OCI-LY1 (cell line): Measurements from ENCODE around the gene SEMA4B.

Source experiments
- H2AFZ ChIP-seq: fragments of 200-600 bp; sonication (generic), shearing (Covaris generic); 2 replicates; pipeline ENCODE4 v1.6.0; 2014; ENCODE audit warnings: antibody characterized with exemption, mild to moderate bottlenecking, low read length
- H3F3A ChIP-seq: fragments of 200-600 bp; sonication (generic), shearing (Covaris generic); 2 replicates; pipeline ENCODE4 v1.6.0; 2014; ENCODE audit warnings: mild to moderate bottlenecking, antibody characterized with exemption, low read length, moderate library complexity; ENCODE audit not compliant: insufficient read depth
- H3K27ac ChIP-seq: fragments of 200-600 bp; sonication (generic); 2 replicates; pipeline ENCODE4 v1.5.1; 2014; ENCODE audit warnings: low read length, mixed run types, mild to moderate bottlenecking, low read depth; ENCODE audit not compliant: poor library complexity, severe bottlenecking
- H3K27me3 ChIP-seq: fragments of 200-600 bp; sonication (generic); 2 replicates; pipeline ENCODE4 v1.6.0; 2014; ENCODE audit warnings: antibody characterized with exemption, mild to moderate bottlenecking, low read length, moderate library complexity; ENCODE audit not compliant: insufficient read depth
- H3K36me3 ChIP-seq: fragments of 200-600 bp; sonication (generic); 2 replicates; pipeline ENCODE4 v1.6.1; 2014; ENCODE audit warnings: mild to moderate bottlenecking, antibody characterized with exemption, low read length, moderate library complexity, mixed read lengths; ENCODE audit not compliant: insufficient read depth
- H3K4me1 ChIP-seq: fragments of 200-600 bp; sonication (generic); 2 replicates; pipeline ENCODE4 v1.5.1; 2014; ENCODE audit warnings: mild to moderate bottlenecking, low read length, moderate library complexity; ENCODE audit not compliant: insufficient read depth, severe bottlenecking
- H3K4me2 ChIP-seq: fragments of 200-600 bp; sonication (generic), shearing (Covaris generic); 2 replicates; pipeline ENCODE4 v1.6.1; 2014; ENCODE audit warnings: low read length
- H3K4me3 ChIP-seq: fragments of 200-600 bp; sonication (generic); 2 replicates; pipeline ENCODE4 v1.5.1; 2014; ENCODE audit warnings: low read length, low read depth, mild to moderate bottlenecking, mixed read lengths; ENCODE audit not compliant: poor library complexity, severe bottlenecking
- H3K79me2 ChIP-seq: fragments of 200-600 bp; shearing (Covaris generic); 2 replicates; pipeline ENCODE4 v1.6.1; 2016; ENCODE audit warnings: mixed run types, low read length, mixed read lengths; ENCODE audit not compliant: insufficient read depth
- H3K9ac ChIP-seq: fragments of 200-600 bp; sonication (generic), shearing (Covaris generic); 2 replicates; pipeline ENCODE4 v1.6.1; 2014; ENCODE audit warnings: mild to moderate bottlenecking, low read length, mixed read lengths
- H3K9me2 ChIP-seq: fragments of 200-600 bp; sonication (generic), shearing (Covaris generic); 2 replicates; pipeline ENCODE4 v1.6.1; 2014; ENCODE audit warnings: low read depth, mild to moderate bottlenecking, low read length, mixed read lengths
- H3K9me3 ChIP-seq: fragments of 200-600 bp; shearing (Covaris generic); 2 replicates; pipeline ENCODE4 v1.6.1; 2014; ENCODE audit warnings: low read length, mixed read lengths
- H4K20me1 ChIP-seq: fragments of 200-600 bp; sonication (generic), shearing (Covaris generic); 2 replicates; pipeline ENCODE4 v1.6.0; 2016; ENCODE audit warnings: mild to moderate bottlenecking, low read length; ENCODE audit not compliant: insufficient read depth
- EZH2 ChIP-seq: fragments of 200-600 bp; sonication (generic), shearing (Covaris generic); IDR thresholded peaks from 2 replicates; pipeline ENCODE4 v1.8.0; 2017; ENCODE audit warnings: borderline replicate concordance, mixed run types, mild to moderate bottlenecking, antibody characterized with exemption, low read length, moderate library complexity, mixed read lengths
- TF ChIP-seq, protein P1 (sequence below): fragments of 200-600 bp; sonication (generic), shearing (Covaris generic); IDR thresholded peaks from 2 replicates; pipeline ENCODE4 v1.5.1; 2017; ENCODE audit warnings: mild to moderate bottlenecking, antibody characterized with exemption, low read length, moderate library complexity, mixed read lengths

SEMA4B gene

GRCh38 chr15:90201130-90201943, at the start of gene SEMA4B:
TSS of gene SEMA4B (plus strand) at chr15:90201330. CDS start at chr15:90201579, 249 bp downstream.
- Histone ChIP-seq H3K27me3 (no peaks in the 10 kb centered on the region), H3K4me3 (peak within 1 kb of the TSS; percentile 77), H3K9me3 (no peaks in the 10 kb centered on the region), H3K9me2 (no peaks in the 10 kb centered on the region), H3K4me1 (peaks cover 53% of the 10 kb centered on the region), H3K9ac (peak within 1 kb of the TSS; percentile 72), H4K20me1 (no peaks in the 10 kb centered on the region), H3K27ac (peak within 1 kb of the TSS; percentile 70), H3K36me3 (peaks cover 1% of the 10 kb centered on the region; the same call in 1 of the 2 replicates), H3K79me2 (no peaks in the 10 kb centered on the region), H3K4me2 (peak within 1 kb of the TSS; percentile 90), H3F3A (no peaks in the 10 kb centered on the region), H2AFZ (no peak within 1 kb of the TSS)
- TF ChIP-seq EZH2: no peak
- TF ChIP-seq, protein P1, sequence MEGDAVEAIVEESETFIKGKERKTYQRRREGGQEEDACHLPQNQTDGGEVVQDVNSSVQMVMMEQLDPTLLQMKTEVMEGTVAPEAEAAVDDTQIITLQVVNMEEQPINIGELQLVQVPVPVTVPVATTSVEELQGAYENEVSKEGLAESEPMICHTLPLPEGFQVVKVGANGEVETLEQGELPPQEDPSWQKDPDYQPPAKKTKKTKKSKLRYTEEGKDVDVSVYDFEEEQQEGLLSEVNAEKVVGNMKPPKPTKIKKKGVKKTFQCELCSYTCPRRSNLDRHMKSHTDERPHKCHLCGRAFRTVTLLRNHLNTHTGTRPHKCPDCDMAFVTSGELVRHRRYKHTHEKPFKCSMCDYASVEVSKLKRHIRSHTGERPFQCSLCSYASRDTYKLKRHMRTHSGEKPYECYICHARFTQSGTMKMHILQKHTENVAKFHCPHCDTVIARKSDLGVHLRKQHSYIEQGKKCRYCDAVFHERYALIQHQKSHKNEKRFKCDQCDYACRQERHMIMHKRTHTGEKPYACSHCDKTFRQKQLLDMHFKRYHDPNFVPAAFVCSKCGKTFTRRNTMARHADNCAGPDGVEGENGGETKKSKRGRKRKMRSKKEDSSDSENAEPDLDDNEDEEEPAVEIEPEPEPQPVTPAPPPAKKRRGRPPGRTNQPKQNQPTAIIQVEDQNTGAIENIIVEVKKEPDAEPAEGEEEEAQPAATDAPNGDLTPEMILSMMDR: no peak

- H3F3A ChIP-seq: no peaks in the 10 kb centered on the region
- no peaks in the 10 kb centered on the region for H3K4me1 ChIP-seq
- no peaks in the 10 kb centered on the region for H3K79me2 ChIP-seq
- no peak overlapping the region for H3K27ac ChIP-seq
- H3K27me3 ChIP-seq: peaks cover 5% of the 10 kb centered on the region
- H2AFZ ChIP-seq: no peak overlapping the region
- H3K4me3 ChIP-seq: no peak overlapping the region
- H4K20me1 ChIP-seq: no peaks in the 10 kb centered on the region
- no peak overlapping the region for H3K9ac ChIP-seq
- no peaks in the 10 kb centered on the region for H3K9me3 ChIP-seq
- no peak overlapping the region for H3K4me2 ChIP-seq
- TF ChIP-seq, protein P1: no peak
- TF ChIP-seq EZH2: no peak
- no peaks in the 10 kb centered on the region for H3K36me3 ChIP-seq
- H3K9me2 ChIP-seq: no peaks in the 10 kb centered on the region
Observed at GRCh38 chr15:90151989-90152645, 49.0 kb upstream of the SEMA4B start.

GRCh38 chr15:90153658-90154057, 47.5 kb upstream of the SEMA4B start:
- Histone ChIP-seq H3F3A (no peaks in the 10 kb centered on the region), H3K4me2 (no peak overlapping the region), H3K79me2 (no peaks in the 10 kb centered on the region), H3K27ac (no peak overlapping the region), H2AFZ (no peak overlapping the region), H3K4me3 (no peak overlapping the region), H3K9ac (no peak overlapping the region), H3K27me3 (peaks cover 5% of the 10 kb centered on the region), H3K9me2 (no peaks in the 10 kb centered on the region), H4K20me1 (no peaks in the 10 kb centered on the region), H3K9me3 (no peaks in the 10 kb centered on the region), H3K36me3 (no peaks in the 10 kb centered on the region), H3K4me1 (peaks cover 5% of the 10 kb centered on the region)
- TF ChIP-seq, protein P1: no peak
- TF ChIP-seq EZH2: no peak
